Ishikawa (cell line): ENCODE results near the gene NEK3.

Experiments
- CEBPB ChIP-seq: IDR thresholded peaks from 2 replicates; pipeline ENCODE4 v1.6.1; 2012
- CREB1 ChIP-seq: IDR thresholded peaks from 2 replicates; pipeline ENCODE4 v1.6.1; 2012; ENCODE audit warnings: low read depth
- EGR1 ChIP-seq: IDR thresholded peaks from 2 replicates; pipeline ENCODE4 v1.6.1; 2012
- EP300 ChIP-seq: IDR thresholded peaks from 2 replicates; pipeline ENCODE4 v1.6.1; 2012; ENCODE audit warnings: borderline replicate concordance
- FOXM1 ChIP-seq: IDR thresholded peaks from 2 replicates; pipeline ENCODE4 v1.6.1; 2012; ENCODE audit warnings: low read depth, borderline replicate concordance
- NFIC ChIP-seq: IDR thresholded peaks from 2 replicates; pipeline ENCODE4 v1.6.1; 2012
- RAD21 ChIP-seq: IDR thresholded peaks from 2 replicates; pipeline ENCODE4 v1.6.1; 2012; ENCODE audit warnings: low read depth
- TAF1 ChIP-seq: IDR thresholded peaks from 2 replicates; pipeline ENCODE4 v1.6.1; 2012; ENCODE audit warnings: low read depth, mild to moderate bottlenecking
- TCF12 ChIP-seq: IDR thresholded peaks from 2 replicates; pipeline ENCODE4 v1.6.1; 2012; ENCODE audit warnings: low read depth
- TEAD4 ChIP-seq: IDR thresholded peaks from 2 replicates; pipeline ENCODE4 v1.6.1; 2012
- YY1 ChIP-seq: IDR thresholded peaks from 2 replicates; pipeline ENCODE4 v1.6.1; 2012; ENCODE audit warnings: low read depth
- ZBTB7A ChIP-seq: IDR thresholded peaks from 2 replicates; pipeline ENCODE4 v1.6.1; 2012; ENCODE audit warnings: low read depth
- TF ChIP-seq, protein P1 (sequence below): IDR thresholded peaks from 2 replicates; pipeline ENCODE4 v1.6.1; 2012; ENCODE audit warnings: low read depth, mild to moderate bottlenecking
- TF ChIP-seq, protein P2 (sequence below): IDR thresholded peaks from 2 replicates; pipeline ENCODE4 v1.6.1; 2012
- TF ChIP-seq, protein P3 (sequence below): IDR thresholded peaks from 2 replicates; pipeline ENCODE4 v1.6.1; 2012

NEK3 gene

DNA sequence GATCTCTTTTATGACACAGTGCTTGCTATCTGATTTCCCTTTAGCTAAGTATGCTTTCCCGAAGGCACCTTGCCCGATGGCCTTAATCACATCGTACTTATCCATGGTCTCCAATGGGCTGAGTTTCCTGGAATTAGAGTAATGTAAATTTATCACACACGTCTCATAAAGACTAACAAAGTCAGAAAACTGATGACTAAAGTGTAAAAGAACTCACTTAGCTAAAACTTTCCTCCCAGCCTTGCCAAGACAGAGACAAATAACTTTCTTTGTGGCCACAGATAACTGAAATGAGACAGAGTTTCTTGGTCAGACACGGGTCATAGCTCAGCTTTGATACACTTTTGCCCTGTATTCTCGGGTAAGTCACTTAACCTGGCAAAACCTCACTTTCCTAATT lies 32.0 kb downstream of the NEK3 start:
- TF ChIP-seq EGR1 (no peak), RAD21 (no peak), NFIC (no peak), TCF12 (no peak), FOXM1 (no peak), TEAD4 (no peak), TAF1 (no peak), CREB1 (no peak), YY1 (no peak), ZBTB7A (no peak), EP300 (no peak)
- TF ChIP-seq, protein P1, sequence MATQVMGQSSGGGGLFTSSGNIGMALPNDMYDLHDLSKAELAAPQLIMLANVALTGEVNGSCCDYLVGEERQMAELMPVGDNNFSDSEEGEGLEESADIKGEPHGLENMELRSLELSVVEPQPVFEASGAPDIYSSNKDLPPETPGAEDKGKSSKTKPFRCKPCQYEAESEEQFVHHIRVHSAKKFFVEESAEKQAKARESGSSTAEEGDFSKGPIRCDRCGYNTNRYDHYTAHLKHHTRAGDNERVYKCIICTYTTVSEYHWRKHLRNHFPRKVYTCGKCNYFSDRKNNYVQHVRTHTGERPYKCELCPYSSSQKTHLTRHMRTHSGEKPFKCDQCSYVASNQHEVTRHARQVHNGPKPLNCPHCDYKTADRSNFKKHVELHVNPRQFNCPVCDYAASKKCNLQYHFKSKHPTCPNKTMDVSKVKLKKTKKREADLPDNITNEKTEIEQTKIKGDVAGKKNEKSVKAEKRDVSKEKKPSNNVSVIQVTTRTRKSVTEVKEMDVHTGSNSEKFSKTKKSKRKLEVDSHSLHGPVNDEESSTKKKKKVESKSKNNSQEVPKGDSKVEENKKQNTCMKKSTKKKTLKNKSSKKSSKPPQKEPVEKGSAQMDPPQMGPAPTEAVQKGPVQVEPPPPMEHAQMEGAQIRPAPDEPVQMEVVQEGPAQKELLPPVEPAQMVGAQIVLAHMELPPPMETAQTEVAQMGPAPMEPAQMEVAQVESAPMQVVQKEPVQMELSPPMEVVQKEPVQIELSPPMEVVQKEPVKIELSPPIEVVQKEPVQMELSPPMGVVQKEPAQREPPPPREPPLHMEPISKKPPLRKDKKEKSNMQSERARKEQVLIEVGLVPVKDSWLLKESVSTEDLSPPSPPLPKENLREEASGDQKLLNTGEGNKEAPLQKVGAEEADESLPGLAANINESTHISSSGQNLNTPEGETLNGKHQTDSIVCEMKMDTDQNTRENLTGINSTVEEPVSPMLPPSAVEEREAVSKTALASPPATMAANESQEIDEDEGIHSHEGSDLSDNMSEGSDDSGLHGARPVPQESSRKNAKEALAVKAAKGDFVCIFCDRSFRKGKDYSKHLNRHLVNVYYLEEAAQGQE: no peak
- TF ChIP-seq, protein P2, sequence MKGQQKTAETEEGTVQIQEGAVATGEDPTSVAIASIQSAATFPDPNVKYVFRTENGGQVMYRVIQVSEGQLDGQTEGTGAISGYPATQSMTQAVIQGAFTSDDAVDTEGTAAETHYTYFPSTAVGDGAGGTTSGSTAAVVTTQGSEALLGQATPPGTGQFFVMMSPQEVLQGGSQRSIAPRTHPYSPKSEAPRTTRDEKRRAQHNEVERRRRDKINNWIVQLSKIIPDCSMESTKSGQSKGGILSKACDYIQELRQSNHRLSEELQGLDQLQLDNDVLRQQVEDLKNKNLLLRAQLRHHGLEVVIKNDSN: no peak
- TF ChIP-seq, protein P3, sequence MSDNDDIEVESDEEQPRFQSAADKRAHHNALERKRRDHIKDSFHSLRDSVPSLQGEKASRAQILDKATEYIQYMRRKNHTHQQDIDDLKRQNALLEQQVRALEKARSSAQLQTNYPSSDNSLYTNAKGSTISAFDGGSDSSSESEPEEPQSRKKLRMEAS: no peak

DNA sequence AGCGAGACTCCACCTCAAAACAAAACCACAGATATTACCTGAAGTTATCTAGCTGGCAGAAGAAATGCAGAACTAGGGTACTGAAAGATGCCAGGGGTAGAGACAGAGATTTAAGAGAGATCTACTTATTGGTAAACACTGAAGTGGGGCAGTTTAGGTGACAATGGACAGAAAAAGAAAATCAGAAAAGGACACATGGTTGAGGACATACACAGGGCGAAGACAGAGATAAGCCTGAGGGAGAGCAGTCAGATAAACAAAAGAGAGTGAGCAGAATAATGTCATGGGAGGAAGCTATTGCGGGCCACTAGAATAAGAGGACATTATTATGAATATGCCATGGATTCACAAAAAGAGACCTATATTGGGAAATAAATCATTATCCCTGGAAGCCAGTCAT lies 33.9 kb downstream of the NEK3 start:
- TF ChIP-seq YY1 (no peak), ZBTB7A (no peak), EGR1 (no peak), CREB1 (no peak), FOXM1 (no peak)
- TF ChIP-seq, protein P3: no peak

DNA sequence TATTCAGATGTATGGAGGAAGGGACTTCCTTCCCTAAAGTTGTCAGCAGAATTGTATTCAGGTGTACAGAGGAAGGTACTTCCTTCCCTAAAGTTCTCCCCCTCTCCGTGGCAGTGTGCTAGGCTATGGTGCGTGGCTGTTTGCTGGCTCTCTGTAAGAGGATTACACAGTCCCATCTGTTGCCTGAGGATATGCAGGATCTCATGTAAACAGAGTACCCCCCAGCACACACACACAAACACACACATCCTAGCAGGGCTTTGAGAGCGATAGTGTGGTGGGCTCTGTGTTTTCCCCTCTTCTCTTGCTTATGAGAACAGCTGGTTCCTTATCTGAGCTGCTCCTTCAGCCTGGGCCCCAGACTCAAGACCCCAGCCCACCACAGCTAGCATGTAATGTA lies 40.8 kb downstream of the NEK3 start:
- TF ChIP-seq TAF1 (no peak), TEAD4 (no peak), TCF12 (no peak), EP300 (no peak), ZBTB7A (no peak)

DNA sequence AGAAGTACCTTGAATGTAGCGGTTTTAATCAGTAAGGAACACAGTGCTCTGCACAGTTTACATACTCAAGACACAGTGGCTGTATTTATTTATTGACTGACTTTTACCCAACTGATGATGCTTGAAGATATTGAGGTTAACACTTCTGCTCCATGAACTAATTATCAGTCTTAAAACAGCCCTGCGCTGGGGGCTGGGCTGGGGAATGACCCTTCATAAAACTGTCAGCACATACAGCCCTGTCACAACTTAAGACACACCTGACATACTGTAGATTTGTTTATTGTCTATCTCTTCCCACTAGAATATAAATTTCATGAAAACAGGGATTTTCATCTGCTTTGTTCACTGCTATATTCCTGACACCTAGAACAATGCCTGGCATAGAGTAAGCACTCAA lies 41.3 kb downstream of the NEK3 start:
- no peak for TF ChIP-seq ZBTB7A
- TF ChIP-seq RAD21: no peak
- no peak for TF ChIP-seq CEBPB
- TF ChIP-seq, protein P3: no peak

DNA sequence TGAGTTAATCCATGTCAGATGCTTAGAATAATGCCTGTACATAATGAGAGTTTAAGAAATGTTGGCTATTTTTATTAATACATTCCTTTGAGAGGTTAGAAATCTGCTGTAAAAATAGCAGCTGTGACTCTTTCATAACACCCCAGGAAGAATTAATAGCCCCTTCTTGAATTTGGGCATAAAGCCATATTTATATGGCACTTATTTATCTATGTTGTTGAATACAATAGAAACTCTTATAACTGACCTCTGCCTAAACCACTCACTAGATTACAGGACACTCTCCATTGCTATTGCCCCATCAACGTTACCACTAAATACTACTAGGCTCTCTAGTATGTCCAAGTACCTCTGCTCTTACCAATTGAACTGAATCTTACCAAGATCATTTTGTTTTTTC lies 46.8 kb downstream of the NEK3 start:
- TF ChIP-seq EGR1: no peak
- no peak for TF ChIP-seq CEBPB
- no peak for TF ChIP-seq ZBTB7A
- TF ChIP-seq, protein P2: no peak
- TF ChIP-seq NFIC: no peak
- TF ChIP-seq TAF1: no peak
- no peak for TF ChIP-seq YY1
- TF ChIP-seq CREB1: no peak
- TF ChIP-seq FOXM1: no peak
- no peak for TF ChIP-seq EP300
- TF ChIP-seq TCF12: no peak
- no peak for TF ChIP-seq RAD21
- no peak for TF ChIP-seq TEAD4
- TF ChIP-seq, protein P3: no peak

DNA sequence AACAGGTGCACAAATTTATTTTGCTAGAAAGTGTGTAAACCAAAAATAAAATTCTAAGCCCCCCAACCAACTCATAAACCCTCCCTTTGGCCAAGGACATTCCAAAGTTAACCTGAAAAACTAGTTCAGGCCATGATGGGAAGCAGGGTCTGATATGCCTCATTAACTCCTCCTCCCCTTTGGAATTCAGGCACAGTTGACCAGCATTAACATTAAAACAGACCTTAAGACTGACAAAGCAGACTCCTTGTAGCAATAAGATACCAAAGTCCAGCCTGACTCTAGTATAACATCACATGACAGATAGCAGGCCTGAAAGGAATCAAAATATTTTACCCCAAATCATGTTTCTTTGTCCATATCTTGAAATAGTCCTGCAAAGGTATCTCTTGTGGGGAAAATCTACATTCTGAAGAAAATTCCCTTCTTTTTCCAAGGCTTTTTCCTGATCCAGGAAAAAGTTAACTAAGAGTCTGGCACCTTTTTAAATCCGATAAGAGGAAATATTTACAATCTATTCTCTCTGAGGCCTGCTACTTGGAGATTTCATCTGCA lies 50.2 kb downstream of the NEK3 start:
- TF ChIP-seq ZBTB7A: no peak
- TF ChIP-seq NFIC: peak; percentile 48
- TF ChIP-seq TAF1: no peak
- TF ChIP-seq, protein P2: no peak; the same call in 1 of the 2 replicates
- peak; percentile 59; the same call in 1 of the 2 replicates for TF ChIP-seq YY1
- TF ChIP-seq CEBPB: peak; percentile 22; the same call in 1 of the 2 replicates
- TF ChIP-seq EGR1: no peak
- TF ChIP-seq TEAD4: peak; percentile 92
- peak; percentile 42; the same call in 1 of the 2 replicates for TF ChIP-seq FOXM1
- TF ChIP-seq EP300: peak; percentile 80
- TF ChIP-seq, protein P3: no peak
- TF ChIP-seq CREB1: no peak
- TF ChIP-seq TCF12: peak; percentile 63
- no peak for TF ChIP-seq RAD21
- TF ChIP-seq, protein P1: no peak
